ENCODE measurements around the gene SPDYE3.
"Not testable (repeated sequence)": the region's sequence is repeated elsewhere in the genome, so short reads cannot be mapped to it uniquely, and the experiment has no call there.

- not testable (repeated sequence) for TF ChIP-seq CTCF, POLR2A, POLR2AphosphoS5 (IDR thresholded peaks at IDR 0.05)
Measured at GRCh38 chr7:100283147-100283546, 24.4 kb upstream of the SPDYE3 start.

Measured in prostate gland (tissue), 2 donors.